Kidney tubule cell (primary cell): ENCODE measurements around the gene RPEL1.
"Not testable (repeated sequence)": the region's sequence is repeated elsewhere in the genome, so short reads cannot be mapped to it uniquely, and the experiment has no call there.

Source experiments
- DNase-seq: peaks from one replicate; pipeline ENCODE4 v3.0.0-alpha.2; 2018; ENCODE audit warnings: low spot score

Gene RPEL1

DNA sequence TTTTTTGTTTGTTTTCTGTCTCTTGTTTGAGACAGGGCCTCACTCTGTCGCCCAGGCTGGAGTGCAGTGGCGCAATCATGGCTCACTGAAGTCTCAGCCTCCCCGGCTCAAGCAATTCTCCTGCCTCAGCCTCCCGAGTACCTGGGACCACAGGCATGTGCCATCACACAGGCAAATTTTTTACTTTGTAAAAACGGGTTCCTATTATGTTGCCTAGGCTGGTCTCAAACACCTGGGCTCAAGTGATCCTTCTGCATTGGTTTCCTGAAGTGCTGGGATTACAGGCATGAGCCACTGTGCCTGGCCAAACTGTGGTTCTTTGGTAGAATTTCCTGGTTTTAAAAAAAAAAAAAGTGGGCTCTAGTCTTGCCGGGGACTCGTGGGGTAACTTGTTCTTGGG lies at the start of gene RPEL1:
TSS of gene RPEL1 (plus strand) at position 301 of the 400 bp plus-strand sequence. CDS start 110 bp downstream, outside the sequence.
- DNase-seq, result not testable (repeated sequence)

DNA sequence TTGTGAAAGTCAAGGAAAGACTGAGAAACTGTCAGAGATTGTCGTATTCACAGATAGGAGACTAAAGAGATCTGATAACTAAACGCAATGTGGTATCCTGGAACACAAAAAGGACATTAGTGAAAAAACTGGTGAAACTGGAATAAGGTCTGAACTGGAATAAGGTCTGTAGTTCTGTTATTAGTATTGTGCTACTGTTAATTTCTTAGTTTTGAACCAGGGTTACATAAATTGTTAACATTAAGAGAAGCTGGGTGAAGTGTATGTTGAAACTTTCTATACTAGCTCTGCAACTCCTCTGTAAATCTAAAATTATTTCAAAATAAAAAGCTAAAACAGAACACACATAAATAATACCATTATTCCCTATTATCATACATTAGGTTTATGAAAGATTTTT lies 49.2 kb upstream of the RPEL1 start:
- DNase-seq, result no peak

DNA sequence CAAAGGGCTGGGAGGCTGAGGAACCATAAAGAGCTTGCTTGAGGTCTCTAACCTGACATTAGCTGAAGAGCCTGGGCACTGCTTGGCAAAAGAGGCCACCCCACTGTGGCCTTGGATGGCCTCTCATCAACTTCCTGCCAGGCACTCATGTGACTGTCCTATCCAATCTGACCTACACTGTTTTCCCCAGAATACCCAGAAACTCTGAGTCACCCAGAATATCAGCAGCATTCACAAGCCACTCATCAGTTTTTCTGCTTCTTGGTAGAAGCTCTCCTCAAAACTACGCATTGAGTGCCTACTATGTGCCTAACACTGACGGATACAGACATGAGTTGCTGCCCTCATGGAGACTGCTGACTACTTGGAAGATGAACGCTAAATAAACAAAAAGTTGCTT lies 48.5 kb upstream of the RPEL1 start:
- DNase-seq, result peak; percentile 85

DNA sequence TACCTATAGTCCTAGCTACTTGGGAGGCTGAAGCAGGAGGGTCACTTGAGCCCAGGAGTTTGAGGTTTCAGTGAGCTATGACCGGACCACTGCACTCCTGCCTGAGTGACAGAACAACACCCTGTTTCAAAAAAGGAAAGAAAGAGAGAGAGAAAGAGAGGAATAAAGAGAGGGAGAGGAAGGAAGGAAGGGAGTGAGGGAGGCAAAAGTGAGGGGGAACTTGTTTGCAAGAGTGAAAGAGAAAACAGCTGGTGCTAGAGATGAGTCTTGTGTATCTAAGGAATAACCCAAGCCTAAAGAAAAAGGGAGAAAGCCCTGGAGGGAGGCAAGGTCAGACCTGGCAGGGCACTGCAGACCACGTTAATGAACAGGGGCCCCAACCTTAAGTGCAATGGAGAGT lies 47.8 kb upstream of the RPEL1 start:
- no peak for DNase-seq

DNA sequence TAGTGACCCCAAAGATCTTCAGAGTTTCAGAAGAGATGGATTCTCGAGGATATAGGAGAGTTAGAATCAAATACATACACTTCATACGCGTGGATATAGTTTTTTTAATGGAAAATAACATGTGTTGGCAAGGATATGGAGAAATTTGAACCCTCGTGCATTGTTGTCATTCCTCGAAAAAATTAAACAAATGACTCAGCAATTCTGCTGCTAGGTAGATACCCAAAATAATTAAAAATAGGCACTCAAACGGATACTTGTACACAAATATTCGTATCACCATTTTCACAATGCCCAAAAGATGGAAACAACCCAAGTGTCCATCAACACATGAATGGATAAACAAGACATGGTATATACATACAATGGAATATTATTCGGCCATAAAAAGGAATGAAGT lies 47.0 kb upstream of the RPEL1 start:
- DNase-seq, result no peak

DNA sequence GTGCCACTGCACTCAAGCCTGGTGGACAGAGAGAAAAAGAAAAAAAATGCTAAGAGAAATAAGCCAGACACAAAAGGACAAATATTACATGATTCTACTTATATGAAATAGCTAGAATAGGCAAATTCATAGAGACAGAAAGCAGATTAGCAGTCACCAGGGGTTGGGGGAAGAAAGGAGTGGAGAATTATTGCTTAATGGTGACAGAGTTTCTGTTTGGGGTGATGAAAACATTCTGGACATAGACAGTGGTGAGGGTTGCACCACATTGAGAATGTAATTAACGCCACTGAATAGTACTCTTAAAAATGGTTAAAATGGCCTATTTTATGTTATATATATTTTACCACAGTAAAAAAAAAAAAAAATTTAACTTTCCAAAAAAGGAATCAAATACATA lies 46.2 kb upstream of the RPEL1 start:
- DNase-seq, result no peak

DNA sequence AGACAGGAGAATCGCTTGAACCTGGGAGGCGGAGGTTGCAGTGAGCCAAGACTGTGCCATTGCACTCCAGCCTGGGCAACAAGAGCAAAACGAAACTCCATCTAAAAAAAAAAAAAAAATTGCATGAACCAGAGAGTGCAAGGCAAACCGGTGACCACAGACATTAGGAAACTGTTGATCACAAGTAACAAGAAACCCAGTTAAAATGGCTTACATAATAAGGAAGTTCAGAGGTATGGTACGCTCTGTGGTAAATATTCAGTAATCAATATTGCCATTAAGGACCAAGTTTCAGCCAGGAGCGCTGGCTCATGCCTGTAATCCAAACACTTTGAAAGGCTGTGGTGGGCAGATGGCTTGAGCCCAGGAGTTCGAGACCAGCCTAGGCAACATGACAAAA lies 43.4 kb upstream of the RPEL1 start:
- DNase-seq, result no peak

DNA sequence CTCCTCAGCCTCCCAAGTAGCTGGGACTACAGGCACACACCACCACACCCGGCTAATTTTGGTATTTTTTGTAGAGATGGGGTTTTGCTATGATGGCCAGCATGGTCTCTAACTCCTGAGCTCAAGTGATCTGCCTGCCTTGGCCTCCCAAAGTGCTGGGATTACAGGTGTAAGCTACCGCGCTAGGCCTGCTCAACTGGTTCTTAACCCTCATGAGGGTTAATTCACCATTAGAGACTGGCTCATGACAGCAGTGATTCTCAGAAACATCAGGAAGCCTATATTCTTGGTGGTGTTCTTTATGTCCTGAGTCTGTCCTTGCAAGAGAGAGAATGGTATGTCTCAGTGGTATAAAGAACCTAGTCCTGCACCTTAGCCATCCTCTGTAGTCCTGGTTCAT lies 42.2 kb upstream of the RPEL1 start:
- DNase-seq, result no peak

DNA sequence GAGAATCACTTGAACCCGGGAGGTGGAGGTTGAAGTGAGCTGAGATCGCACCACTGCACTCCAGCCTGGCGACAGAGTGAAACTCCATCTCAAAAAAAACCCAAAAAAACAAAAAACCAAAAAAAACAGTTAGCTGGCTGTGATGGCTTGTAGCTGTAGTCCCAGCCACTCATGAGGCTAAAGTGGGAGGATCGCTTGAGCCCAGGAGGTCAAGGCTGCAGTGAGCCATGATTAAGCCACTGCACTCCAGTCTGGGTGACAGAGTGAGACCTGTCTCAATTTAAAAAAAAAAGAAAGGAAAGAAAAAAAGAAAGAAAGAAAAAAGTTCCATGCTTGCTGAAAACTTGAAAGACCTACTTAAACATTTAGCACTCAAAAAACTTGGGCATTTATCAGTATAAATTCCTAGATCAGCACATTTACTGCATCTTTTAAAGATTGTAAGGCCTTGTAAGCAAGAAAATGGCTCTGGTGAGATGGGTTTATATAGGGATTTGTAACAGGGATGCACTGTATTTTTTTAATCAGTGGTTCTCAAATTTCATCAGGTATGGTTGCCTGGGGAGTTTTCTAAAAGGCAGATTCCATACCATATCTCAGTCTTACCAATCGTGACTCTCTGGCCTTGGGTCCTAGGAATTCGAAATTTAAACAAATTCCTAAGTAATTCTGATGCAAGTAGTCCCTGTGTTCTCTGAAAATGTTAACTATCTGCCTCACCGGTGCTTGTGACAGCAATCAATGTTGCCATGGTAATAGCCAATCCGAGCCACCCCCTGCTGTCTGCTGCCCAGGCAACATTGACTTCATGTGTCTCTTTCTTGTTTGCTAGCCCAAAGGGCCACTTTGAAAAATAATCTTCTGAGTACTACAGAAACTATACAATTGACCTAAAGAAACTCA lies 41.1 kb upstream of the RPEL1 start:
- no peak for DNase-seq

DNA sequence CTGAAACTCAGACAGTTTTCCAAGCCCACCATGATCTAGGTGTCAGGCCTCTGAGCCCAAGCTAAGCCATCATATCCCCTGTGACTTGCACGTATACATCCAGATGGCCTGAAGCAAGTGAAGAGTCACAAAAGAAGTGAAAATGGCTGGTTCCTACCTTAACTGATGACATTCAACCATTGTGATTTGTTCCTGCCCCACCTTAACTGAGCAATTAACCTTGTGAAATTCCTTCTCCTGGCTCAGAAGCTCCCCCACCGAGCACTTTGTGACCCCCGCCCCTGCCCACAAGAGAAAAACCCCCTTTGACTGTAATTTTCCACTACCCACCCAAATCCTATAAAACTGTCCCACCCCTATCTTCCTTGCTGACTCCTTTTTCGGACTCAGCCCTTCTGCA lies 40.3 kb upstream of the RPEL1 start:
- DNase-seq, result not testable (repeated sequence)

DNA sequence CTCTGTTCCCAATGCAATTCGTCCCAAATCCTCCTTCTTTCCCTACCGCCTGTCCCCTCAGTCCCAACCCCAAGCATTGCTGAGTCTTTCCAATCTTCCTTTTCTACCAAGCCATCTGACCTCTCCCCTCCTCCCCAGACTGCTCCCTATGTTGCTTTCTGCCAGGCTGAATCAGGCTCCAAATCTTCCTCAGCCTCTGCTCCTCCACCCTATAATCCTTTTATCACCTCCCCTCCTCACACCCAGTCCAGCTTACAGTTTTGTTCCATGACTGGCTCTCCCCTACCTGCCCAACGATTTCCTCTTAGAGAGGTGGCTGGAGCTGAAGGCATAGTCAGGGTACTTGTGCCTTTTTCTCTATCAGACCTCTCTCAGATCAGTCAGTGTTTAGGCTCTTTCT lies 39.0 kb upstream of the RPEL1 start:
- not testable (repeated sequence) for DNase-seq

DNA sequence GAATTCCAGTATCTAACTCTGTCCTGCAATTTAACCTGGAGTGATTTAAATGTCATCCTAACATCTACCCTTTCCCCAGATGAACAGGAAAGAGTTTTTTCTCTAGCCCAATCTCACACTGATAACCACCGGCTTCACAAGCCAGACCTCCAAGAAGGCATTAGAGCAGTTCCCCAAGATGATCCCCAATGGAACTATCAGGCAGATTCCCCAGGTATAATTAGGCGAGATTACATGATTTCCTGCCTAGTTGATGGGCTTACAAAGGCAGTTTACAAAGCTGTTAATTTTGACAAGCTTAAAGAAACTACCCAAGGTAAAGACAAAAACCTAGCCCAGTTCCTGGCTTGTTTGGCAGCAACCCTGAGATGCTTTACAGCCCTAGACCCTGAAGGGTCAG lies 38.5 kb upstream of the RPEL1 start:
- no peak for DNase-seq

DNA sequence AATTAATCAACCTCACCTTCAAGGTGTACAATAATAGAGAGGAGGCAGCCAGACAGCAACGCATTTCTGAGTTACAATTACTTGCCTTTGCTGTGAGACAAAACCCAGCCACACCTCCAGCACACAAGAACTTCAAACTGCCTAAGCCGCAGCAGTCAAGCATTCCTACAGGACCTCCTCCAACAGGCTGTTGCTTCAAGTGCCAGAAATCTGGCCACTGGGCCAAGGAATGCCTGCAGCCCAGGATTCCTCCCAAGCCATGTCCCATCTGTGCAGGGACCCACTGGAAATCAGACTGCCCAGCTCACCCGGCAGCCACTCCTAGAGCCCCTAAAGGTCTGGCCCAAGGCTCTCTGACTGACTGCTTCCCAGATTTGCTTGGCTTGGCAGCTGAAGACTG lies 38.0 kb upstream of the RPEL1 start:
- not testable (repeated sequence) for DNase-seq

DNA sequence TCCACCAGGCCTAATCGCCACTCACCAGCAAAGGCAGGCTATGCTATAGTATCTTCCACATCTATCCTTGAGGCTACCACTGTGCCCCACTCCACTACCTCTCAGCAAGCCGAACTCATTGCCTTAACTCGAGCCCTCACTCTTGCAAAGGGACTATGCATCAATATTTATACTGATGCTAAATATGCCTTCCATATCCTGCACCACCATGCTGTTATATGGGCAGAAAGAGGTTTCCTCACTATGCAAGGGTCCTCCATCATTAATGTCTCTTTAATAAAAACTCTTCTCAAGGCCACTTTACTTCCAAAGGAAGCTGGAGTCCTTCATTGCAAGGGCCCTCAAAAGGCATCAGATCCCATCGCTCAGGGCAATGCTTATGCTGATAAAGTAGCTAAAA lies 35.4 kb upstream of the RPEL1 start:
- DNase-seq, result not testable (repeated sequence)

DNA sequence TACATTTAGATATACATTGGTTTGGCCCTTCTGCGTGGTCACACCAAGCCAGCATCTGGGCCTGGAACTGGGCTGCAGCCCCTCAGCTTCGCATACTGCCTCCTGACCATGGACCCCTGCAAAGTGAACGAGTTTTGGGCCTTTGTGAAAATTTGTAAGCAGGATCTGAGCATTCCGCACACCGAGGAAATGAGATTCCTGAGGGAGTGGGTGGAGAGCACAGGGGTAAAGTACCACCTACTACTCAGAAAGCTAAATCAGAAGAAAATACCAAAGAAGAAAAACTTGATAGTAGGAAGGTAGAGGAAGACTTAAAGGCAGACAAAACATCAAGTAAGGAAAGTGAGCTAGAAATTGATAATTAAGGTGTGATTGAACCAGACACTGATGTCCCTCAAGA lies 30.1 kb upstream of the RPEL1 start:
- no peak for DNase-seq

DNA sequence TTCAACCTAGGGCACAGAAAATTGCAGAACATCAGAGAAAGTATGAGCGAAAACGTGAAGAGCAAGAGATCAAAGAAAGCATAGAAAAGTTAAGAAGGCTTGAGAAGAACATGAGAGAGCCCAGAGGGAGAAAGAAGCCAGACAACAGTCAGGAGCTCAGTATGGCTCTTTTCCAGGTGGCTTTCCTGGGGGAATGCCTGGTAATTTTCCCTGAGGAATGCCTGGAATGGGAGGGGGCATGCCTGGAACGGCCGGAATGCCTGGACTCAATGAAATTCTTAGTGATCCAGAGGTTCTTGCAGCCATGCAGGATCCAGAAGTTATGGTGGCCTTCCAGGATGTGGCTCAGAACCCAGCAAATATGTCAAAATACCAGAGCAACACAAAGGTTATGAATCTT lies 29.3 kb upstream of the RPEL1 start:
- peak; percentile 30 for DNase-seq

DNA sequence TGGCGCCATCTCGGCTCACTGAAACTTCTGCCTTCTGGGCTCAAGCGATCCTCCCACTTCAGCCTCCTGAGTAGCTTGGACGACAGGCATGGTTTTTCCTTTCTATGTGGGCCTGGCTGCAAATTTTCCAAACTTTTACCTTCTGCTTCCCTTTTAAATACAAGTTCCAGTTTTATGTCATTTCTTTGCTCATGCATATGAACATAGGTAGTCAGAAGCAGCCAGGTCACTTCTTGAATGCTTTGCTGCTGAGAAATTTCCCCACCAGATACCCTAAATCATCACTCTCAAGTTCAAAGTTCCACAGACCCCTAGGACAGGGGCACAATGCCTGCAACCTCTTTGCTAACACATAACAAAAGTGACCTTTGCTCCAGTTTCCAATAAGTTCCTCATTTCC lies 21.6 kb upstream of the RPEL1 start:
- no peak for DNase-seq

DNA sequence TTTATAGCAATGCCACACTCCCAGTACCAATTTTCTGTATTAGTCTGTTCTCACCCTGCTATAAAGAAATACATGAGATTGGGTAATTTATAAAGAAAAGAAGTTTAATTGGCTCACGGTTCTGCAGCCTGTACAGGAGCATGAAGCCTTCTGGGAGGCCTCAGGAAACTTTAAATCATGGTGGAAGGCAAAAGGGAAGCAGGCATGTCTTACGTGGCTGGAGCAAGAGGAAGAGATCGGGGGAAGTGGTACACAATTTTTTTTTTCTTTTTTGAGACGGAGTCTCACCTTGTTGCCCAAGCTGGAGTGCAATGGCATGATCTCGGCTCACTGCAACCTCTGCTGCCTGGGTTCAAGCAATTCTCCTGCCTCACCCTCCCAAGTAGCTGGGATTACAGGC lies 21.0 kb upstream of the RPEL1 start:
- DNase-seq, result not testable (repeated sequence)

DNA sequence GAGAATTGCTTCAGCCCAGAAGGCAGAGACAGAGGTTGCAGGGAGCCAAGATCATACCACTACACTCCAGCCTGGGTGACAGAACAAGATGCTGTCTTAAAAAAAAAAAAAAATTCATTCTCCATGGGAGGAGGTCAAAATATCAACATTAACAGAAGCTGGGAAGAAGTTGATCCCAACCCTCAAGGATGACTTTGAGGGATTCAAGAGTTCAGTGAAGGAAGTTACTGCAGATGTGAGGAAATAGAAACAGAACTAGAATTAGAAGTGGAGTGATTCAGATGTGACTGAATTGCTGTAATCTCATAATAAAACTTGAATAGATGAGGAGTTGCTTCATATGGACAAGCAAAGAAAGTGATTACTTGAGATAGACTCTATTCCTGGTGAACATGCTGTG lies 19.7 kb upstream of the RPEL1 start:
- DNase-seq, result no peak

DNA sequence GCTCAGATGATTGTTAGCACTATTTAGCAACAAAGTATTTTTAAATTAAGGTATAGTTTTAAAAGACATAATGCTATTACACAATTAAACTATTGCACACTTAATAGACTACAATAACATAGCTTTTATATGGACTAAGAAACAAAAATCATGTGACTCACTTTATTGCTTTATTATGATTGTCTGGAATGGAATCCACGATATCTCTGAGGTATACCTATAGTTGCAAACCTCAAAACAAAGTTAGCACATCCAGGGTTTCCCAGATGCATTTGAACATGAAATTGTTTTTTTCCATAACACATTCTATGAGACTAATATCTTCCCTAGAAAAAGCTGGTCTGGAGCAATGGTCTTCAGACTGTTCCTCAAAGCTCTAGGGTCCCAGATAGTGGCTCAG lies 18.3 kb upstream of the RPEL1 start:
- no peak for DNase-seq

DNA sequence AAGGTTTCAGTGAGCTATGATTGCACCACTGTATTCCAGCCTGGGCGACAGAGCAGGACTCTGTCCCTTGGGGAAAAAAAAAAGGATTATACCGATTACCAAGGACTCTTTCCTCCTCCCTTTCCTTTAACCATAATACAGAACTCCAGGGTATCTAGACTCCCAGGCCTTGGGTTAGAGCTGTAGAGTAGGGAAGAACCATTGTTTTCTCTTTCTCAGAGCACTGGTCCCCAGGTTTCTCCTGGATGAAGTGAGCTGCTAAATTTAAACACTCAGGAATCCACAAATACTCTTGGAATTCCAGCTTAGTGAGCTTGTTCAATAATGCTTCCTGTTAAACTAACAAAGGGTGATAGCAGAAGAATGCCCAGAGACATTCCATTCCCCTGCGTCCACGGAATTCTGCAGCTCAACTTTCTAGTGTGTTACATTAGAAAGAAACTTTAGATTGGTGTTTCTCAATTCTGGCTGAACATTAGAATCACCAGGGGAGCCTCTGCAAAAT lies 14.6 kb upstream of the RPEL1 start:
- peak; percentile 97 for DNase-seq

DNA sequence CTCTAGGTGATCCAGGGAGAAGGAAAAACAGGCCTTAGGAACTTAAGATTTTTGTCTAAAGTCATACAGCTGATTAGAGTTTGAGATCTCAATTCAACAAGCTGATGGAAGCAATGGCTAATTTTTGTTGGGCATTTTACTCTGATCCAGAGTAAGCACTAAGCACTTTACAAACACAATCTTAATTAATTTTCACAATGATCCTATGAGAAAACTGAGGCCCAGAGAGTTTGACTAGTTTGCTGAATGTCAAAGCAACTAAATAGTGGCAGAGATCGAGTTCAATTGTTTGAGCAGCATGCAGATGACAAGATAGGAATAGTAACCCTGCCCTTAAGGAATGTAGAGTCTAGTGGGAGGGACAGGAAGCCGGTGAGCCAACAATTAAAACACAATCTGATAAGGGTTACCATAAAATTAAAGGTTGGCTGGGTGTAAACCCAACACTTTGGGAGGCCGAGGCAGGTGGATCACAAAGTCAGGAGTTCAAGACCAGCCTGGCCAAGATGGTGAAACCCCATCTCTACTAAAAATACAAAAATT lies 13.5 kb upstream of the RPEL1 start:
- peak; percentile 63 for DNase-seq

DNA sequence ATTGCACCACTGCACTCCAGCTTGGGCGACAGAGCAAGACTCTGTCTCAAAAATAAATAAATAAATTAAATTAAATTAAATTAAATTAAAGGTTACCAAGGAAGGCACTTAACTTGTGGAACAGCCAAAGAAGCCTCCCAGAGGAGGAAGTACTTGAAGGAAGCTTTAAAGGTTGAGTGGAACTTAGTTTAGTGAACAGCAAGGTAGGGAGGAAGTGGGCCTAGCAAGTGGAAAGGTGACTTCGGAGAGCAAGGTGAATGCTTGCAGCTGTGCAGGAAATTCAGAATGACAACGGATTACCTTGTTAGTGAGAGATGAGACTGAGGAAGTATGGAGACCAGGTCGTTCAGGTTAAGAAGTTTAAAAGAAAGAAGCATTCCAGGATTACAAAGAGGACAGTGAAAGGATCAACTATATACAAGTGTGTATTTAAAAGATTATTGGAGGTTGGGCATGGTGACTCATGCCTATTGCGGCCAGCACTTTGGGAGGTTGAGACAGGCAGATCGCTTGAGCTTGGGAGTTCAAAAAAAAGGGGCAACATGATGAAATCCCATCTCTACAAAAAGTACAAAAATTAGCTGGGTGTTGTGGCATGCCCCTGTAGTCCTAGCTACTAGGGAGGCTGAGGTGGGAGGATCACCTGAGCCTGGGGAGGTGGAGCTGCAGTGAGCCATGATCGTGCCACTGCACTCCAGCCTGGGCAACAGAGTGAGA lies 12.8 kb upstream of the RPEL1 start:
- peak; percentile 38 for DNase-seq
